RWPE2 (cell line): ENCODE data around the gene PDCD1LG2.

Experiments
- ATAC-seq: fragments of 200-7000 bp; cut with Tn5 transposase; 3 replicates; pipeline ENCODE4 v1.9.1; 2021; ENCODE audit warnings: low read depth
- DNase-seq: peaks from one replicate; pipeline ENCODE4 v3.0.0-alpha.2; 2020; ENCODE audit warnings: low spot score
- H3K27ac ChIP-seq: fragments of 450-650 bp; 2 replicates; pipeline ENCODE4 v1.5.1; 2017; ENCODE audit warnings: mild to moderate bottlenecking; ENCODE audit not compliant: poor library complexity, severe bottlenecking
- H3K27me3 ChIP-seq: fragments of 250-450 bp; sonication (Bioruptor Pico); 2 replicates; pipeline ENCODE4 v1.5.1; 2021; ENCODE audit warnings: mild to moderate bottlenecking, moderate library complexity; ENCODE audit not compliant: insufficient read depth, poor library complexity, severe bottlenecking
- H3K36me3 ChIP-seq: fragments of 250-450 bp; sonication (Bioruptor Pico); 2 replicates; pipeline ENCODE4 v1.5.1; 2020; ENCODE audit warnings: low read depth, mild to moderate bottlenecking, moderate library complexity
- H3K4me1 ChIP-seq: fragments of 250-450 bp; sonication (Bioruptor Pico); 2 replicates; pipeline ENCODE4 v1.5.1; 2021; ENCODE audit warnings: mild to moderate bottlenecking, moderate library complexity; ENCODE audit not compliant: insufficient read depth, poor library complexity, severe bottlenecking
- H3K4me3 ChIP-seq: fragments of 250-450 bp; sonication (Bioruptor Pico); 2 replicates; pipeline ENCODE4 v1.5.1; 2021; ENCODE audit warnings: mild to moderate bottlenecking, moderate library complexity; ENCODE audit not compliant: severe bottlenecking
- H3K9me3 ChIP-seq: fragments of 250-450 bp; sonication (Bioruptor Pico); 2 replicates; pipeline ENCODE4 v1.5.1; 2021; ENCODE audit warnings: mild to moderate bottlenecking, moderate library complexity; ENCODE audit not compliant: severe bottlenecking
- CTCF ChIP-seq: fragments of 450-650 bp; IDR thresholded peaks from one replicate; pipeline ENCODE4 v1.5.1; 2017; ENCODE audit warnings: mild to moderate bottlenecking, moderate library complexity; ENCODE audit not compliant: poor library complexity, severe bottlenecking

PDCD1LG2 gene

GRCh38 chr9:5563417-5563815 is 53.1 kb downstream of the PDCD1LG2 start:
- DNase-seq (no peak), ATAC-seq (0 out of 3 replicates have a peak, but pooled peaks have one; percentile 21)
- no peak overlapping the region for H3K4me3 ChIP-seq
- H3K4me1 ChIP-seq, result peaks cover 21% of the 10 kb centered on the region
- no peaks in the 10 kb centered on the region for H3K27me3 ChIP-seq
- no peak for TF ChIP-seq CTCF
- H3K36me3 ChIP-seq, result no peaks in the 10 kb centered on the region
- no peaks in the 10 kb centered on the region for H3K9me3 ChIP-seq
- H3K27ac ChIP-seq, result no peak overlapping the region

DNA sequence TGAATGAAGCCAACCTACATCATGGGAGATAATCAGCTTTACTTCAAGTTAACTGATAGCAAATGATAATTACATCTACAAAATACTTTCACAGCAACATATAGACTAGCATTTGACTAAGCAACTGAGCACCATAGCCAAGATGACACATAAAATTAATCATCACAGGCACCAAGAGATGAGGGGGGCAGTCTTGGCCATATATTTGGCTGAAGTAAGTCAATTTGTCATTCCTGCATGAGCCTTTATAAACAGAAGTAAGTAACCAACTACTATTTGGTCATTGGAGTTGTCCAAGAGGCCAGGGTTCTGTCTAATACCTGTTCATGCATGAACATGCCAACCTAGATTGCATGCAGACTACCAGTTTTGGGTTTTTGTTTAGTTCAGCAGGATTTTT is 53.6 kb downstream of the PDCD1LG2 start:
- no peak for DNase-seq
- no peak for TF ChIP-seq CTCF
- Histone ChIP-seq H3K27me3 (no peaks in the 10 kb centered on the region), H3K27ac (no peak overlapping the region), H3K9me3 (no peaks in the 10 kb centered on the region), H3K4me1 (peaks cover 21% of the 10 kb centered on the region), H3K4me3 (no peak overlapping the region), H3K36me3 (no peaks in the 10 kb centered on the region)
- ATAC-seq, result peak; percentile 58; the same call in 2 of the 3 replicates

DNA sequence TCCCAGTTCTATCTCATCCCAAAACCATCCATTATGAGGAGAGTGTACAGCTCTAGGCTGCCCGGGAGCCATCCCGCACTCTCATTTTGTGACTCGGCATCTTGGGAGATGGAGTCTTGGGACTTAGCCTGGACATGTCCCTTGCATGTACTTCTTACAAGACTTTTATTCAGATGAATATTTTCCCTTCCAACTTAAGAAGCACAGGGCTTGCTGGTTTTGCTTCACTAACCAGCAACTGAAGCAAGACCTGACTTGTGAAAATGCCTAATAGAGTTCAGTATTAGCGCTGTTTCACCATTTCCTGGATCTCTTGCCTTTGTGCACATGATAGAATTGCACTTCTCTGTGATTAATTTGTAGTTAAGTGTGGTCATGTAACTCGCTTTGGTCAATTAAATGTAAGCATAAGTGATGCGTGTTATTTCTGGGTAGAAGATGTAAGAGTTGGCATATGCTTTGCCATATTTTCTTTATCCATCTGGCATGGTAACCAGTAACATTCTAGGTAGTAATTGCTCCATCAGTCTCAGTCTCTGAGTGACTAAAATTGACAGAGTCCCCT is 55.8 kb downstream of the PDCD1LG2 start:
- no peak for TF ChIP-seq CTCF
- peak; percentile 70 for ATAC-seq
- no peak for DNase-seq
- Histone ChIP-seq H3K27ac (peak overlapping the region; percentile 44), H3K4me3 (no peak overlapping the region), H3K36me3 (0 out of 2 replicates have a peak, but pooled peaks cover 5% of the 10 kb centered on the region), H3K4me1 (peaks cover 21% of the 10 kb centered on the region), H3K27me3 (no peaks in the 10 kb centered on the region), H3K9me3 (no peaks in the 10 kb centered on the region)

- Histone ChIP-seq H3K9me3 (no peaks in the 10 kb centered on the region), H3K27me3 (no peaks in the 10 kb centered on the region), H3K27ac (no peak overlapping the region), H3K4me3 (no peak overlapping the region), H3K36me3 (0 out of 2 replicates have a peak, but pooled peaks cover 5% of the 10 kb centered on the region), H3K4me1 (peaks cover 17% of the 10 kb centered on the region)
- TF ChIP-seq CTCF, result no peak
- no peak for DNase-seq
- no peak for ATAC-seq
Observed at GRCh38 chr9:5568868-5569267, 58.5 kb downstream of the PDCD1LG2 start.

- H3K4me3 ChIP-seq, result no peak overlapping the region
- no peak overlapping the region for H3K27ac ChIP-seq
- peaks cover 12% of the 10 kb centered on the region for H3K4me1 ChIP-seq
- ATAC-seq (no peak), DNase-seq (no peak)
- TF ChIP-seq CTCF, result no peak
- no peaks in the 10 kb centered on the region for H3K9me3 ChIP-seq
- H3K36me3 ChIP-seq, result 0 out of 2 replicates have a peak, but pooled peaks cover 5% of the 10 kb centered on the region
- no peaks in the 10 kb centered on the region for H3K27me3 ChIP-seq
Observed at GRCh38 chr9:5569409-5569808, 59.1 kb downstream of the PDCD1LG2 start.
